CMK (cell line): ENCODE measurements around the gene DSTYK.
"Not testable (repeated sequence)": the region's sequence is repeated elsewhere in the genome, so short reads cannot be mapped to it uniquely, and the experiment has no call there.

Experiments used
- DNase-seq: peaks from one replicate; pipeline ENCODE4 v3.0.0-alpha.2; 2010; ENCODE audit warnings: low read depth

The DSTYK gene

DNA sequence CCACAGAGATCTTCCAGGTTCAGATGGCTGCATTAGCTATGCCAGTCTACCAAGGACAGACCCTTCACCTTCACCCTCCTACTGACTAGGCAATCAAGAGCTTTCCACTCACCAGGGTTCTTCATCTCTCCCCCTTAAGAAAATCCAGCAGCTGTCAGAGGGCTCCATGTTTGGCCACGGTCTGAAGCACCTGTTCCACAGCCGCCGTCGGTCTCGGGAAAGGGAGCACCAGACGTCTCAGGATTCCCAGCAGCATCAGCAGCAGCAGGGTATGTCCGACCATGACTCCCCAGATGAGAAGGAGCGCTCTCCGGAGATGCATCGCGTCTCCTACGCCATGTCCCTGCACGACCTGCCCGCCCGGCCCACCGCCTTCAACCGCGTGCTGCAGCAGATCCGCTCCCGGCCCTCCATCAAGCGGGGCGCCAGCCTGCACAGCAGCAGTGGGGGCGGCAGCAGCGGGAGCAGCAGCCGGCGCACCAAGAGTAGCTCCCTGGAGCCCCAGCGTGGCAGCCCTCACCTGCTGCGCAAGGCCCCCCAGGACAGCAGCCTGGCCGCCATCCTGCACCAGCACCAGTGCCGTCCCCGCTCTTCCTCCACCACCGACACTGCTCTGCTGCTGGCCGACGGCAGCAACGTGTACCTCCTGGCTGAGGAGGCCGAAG lies 30.0 kb upstream of the DSTYK start:
- no peak for DNase-seq

DNA sequence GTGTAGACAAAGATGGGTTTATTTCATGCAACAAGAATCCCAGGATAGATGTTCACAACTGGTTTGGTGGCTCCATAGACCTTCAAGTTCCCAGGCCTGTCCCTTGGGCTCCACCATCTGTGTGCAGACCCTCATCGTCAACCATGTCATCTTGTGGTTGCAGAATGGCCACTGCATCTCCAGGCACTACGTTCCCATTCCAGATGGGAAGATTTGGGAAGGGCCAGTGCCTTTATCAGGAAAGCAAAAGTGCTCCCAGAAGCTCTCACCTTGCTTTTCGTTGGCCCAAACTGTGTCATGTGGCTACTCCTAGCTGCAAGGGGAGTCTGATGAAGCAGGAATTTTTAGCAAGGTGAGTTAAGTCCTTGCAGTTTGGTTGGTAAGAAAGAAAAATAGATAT lies 29.1 kb upstream of the DSTYK start:
- DNase-seq = no peak

GRCh38 chr1:205240118-205240517 lies 28.6 kb upstream of the DSTYK start:
- DNase-seq = no peak

- no peak for DNase-seq
Measured at GRCh38 chr1:205239078-205239477, 27.6 kb upstream of the DSTYK start.

- peak; percentile 77 for DNase-seq
Measured at GRCh38 chr1:205237526-205238484, 26.3 kb upstream of the DSTYK start.

GRCh38 chr1:205236951-205237475 lies 25.5 kb upstream of the DSTYK start:
- no peak for DNase-seq

GRCh38 chr1:205236526-205236925 lies 25.0 kb upstream of the DSTYK start:
- no peak for DNase-seq

DNA sequence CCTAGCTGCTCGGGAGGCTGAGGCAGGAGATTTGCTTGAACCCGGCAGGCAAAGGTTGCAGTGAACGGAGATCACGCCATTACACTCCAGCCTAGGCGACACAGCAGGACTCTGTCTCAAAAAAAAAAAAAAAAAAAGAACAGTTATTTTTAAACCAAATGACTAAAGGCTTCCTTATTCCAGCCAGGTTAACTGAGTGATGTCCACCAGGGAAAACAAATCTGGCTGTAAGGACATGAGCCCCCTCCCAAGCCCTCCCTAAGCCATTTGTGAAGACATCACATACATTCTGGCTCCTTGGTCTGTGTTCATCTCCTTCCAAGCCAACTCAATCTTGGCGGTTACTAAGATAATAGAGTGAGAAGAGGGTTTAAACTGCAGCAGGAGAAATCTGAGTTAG lies 24.4 kb upstream of the DSTYK start:
- DNase-seq = no peak

- DNase-seq = not testable (repeated sequence)
Measured at GRCh38 chr1:205233986-205234385, 22.5 kb upstream of the DSTYK start.

DNA sequence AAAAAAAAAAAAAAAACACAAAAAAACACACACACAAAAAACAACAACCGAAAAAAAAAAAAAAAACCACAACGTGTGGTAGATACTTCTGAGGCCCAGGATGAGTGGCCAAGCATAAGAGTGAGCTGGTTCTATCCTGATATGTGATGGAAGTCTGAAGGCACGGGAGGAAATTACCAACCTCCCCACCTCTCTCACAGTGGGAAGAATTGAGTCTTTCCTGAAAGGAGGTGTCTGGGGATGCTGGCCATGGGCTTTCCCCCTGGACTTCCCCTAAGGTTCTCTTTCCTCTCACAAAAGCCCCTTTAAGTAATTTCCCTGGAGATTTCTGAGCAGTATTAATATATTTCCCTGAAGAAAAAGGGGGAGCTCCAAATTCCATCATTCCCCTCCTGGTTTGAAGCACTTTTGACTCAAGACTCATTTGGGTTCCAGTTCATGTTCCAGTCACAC lies 21.5 kb upstream of the DSTYK start:
- DNase-seq = no peak

GRCh38 chr1:205232127-205232820 lies 20.8 kb upstream of the DSTYK start:
- no peak for DNase-seq

DNA sequence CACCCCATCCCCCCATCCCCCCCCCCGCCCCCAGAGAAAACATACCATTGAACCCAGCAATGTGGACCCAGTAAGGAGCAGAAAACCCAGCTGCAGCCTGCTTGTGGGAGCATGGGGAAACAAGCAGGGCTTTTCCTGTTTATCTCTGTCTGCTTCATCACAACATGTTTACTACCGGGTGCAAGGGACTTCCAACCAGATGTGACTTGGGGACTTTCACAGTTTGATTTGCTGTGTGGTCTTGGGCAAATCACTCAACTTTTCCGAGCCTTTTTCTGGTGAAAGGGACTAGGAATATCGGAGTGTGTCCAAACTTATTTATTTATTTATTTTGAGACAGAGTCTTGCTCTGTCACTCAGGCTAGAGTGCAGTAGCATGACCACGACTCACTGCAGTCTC lies 19.5 kb upstream of the DSTYK start:
- DNase-seq = no peak

GRCh38 chr1:205229916-205230700 lies 18.6 kb upstream of the DSTYK start:
- DNase-seq = peak; percentile 63

GRCh38 chr1:205229399-205229871 lies 17.9 kb upstream of the DSTYK start:
- peak; percentile 57 for DNase-seq

DNA sequence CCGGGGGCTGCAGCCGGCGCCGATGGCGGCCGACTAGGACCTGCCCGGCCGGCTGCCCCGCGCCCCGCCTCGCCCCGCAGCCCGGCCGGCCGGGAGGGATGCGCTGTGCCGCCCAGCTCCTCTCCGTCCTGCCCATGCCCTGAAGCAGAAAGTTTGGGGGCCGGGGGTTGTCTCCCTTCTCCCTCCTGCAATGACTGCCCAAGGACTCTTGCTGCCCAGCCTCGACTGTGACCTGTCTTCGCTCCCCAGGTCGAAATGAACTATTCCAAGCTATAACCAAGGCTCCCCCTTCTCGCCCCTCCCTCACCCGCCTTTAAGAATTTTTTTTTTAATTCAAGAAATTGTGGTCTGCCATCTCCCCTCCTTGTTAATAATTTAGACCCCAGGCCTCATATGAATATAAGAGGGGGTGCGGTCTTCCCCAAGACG lies 16.6 kb upstream of the DSTYK start:
- DNase-seq = no peak

- DNase-seq = peak; percentile 88
Measured at GRCh38 chr1:205227584-205228013, 16.1 kb upstream of the DSTYK start, which contains the start of gene TMCC2. TMCC2 (plus strand) TSS chr1:205227946; CDS start chr1:205228565, 619 bp downstream.

- no peak for DNase-seq
Measured at GRCh38 chr1:205226868-205227583, 15.5 kb upstream of the DSTYK start.

GRCh38 chr1:205225901-205226765 lies 14.6 kb upstream of the DSTYK start:
- no peak for DNase-seq

GRCh38 chr1:205224736-205225135 lies 13.2 kb upstream of the DSTYK start:
- no peak for DNase-seq
